Neutrophil (primary cell): ENCODE data around the gene COX4I2.
"Not testable (repeated sequence)": the region's sequence is repeated elsewhere in the genome, so short reads cannot be mapped to it uniquely, and the experiment has no call there.

Experiments used
- H3K27ac ChIP-seq: fragments of 200-600 bp; sonication (generic); 2 replicates; pipeline ENCODE4 v1.5.1; 2016; ENCODE audit warnings: mild to moderate bottlenecking, moderate library complexity
- H3K27me3 ChIP-seq: fragments of 200-600 bp; sonication (generic); 2 replicates; pipeline ENCODE4 v1.6.0; 2016; ENCODE audit warnings: mild to moderate bottlenecking
- H3K36me3 ChIP-seq: fragments of 200-600 bp; sonication (generic); 2 replicates; pipeline ENCODE4 v1.5.1; 2017
- H3K4me1 ChIP-seq, 2 experiments: fragments of 200-600 bp in 1 of 2; sonication (generic) in 1 of 2; 1 replicate in 1 of 2; 2 replicates in 1 of 2; pipeline versions ENCODE4 v1.5.1 to v1.6.1; 2013 to 2016; ENCODE audit warnings: low read depth in 1 of 2, low read length in 1 of 2, mild to moderate bottlenecking in 1 of 2, moderate library complexity in 1 of 2; ENCODE audit not compliant: control insufficient read depth in 1 of 2, insufficient read depth in 1 of 2
- H3K4me3 ChIP-seq, 2 experiments: fragments of 200-600 bp in 1 of 2; sonication (generic) in 1 of 2; 1 replicate in 1 of 2; 2 replicates in 1 of 2; pipeline ENCODE4 v1.5.1; 2013 to 2016; ENCODE audit warnings: low read depth in 1 of 2, low read length in 1 of 2, mild to moderate bottlenecking in 1 of 2, moderate library complexity in 1 of 2
- H3K9me3 ChIP-seq: fragments of 200-600 bp; sonication (generic); 2 replicates; pipeline ENCODE4 v1.5.1; 2016
- CTCF ChIP-seq: fragments of 200-600 bp; sonication (generic); IDR thresholded peaks from 2 replicates; pipeline ENCODE4 v1.5.1; 2016; ENCODE audit warnings: antibody characterized with exemption

COX4I2 gene

GRCh38 chr20:31605902-31606803, 31.6 kb upstream of the COX4I2 start:
- TF ChIP-seq CTCF: no peak
- Histone ChIP-seq H3K27me3 (peaks cover 45% of the 10 kb centered on the region), H3K4me1 (peaks cover 68 to 71% of the 10 kb centered on the region in 2 experiments), H3K36me3 (no peaks in the 10 kb centered on the region), H3K4me3 (peak overlapping the region; percentile 78 to 84), H3K9me3 (no peaks in the 10 kb centered on the region), H3K27ac (no peak overlapping the region)

- H3K4me1 ChIP-seq: peaks cover 77 to 79% of the 10 kb centered on the region in 2 experiments
- no peak for TF ChIP-seq CTCF
- H3K4me3 ChIP-seq: no peak overlapping the region
- no peaks in the 10 kb centered on the region for H3K9me3 ChIP-seq
- no peak overlapping the region for H3K27ac ChIP-seq
- H3K27me3 ChIP-seq: peaks cover 45% of the 10 kb centered on the region
- H3K36me3 ChIP-seq: no peaks in the 10 kb centered on the region
These were observed 30.7 kb upstream of the COX4I2 start for GRCh38 chr20:31606804-31607639.

- H3K27ac ChIP-seq: no peak overlapping the region
- H3K4me3 ChIP-seq: no peak overlapping the region
- H3K9me3 ChIP-seq: no peaks in the 10 kb centered on the region
- H3K4me1 ChIP-seq: peaks cover 81 to 83% of the 10 kb centered on the region in 2 experiments
- peaks cover 45% of the 10 kb centered on the region for H3K27me3 ChIP-seq
- no peaks in the 10 kb centered on the region for H3K36me3 ChIP-seq
- no peak for TF ChIP-seq CTCF
These were observed 30.0 kb upstream of the COX4I2 start for GRCh38 chr20:31607640-31608250.

- Histone ChIP-seq H3K27me3 (peaks cover 45% of the 10 kb centered on the region), H3K27ac (no peak overlapping the region), H3K36me3 (no peaks in the 10 kb centered on the region), H3K4me3 (peak overlapping the region; percentile 27 to 51), H3K4me1 (peaks cover 78 to 79% of the 10 kb centered on the region in 2 experiments), H3K9me3 (no peaks in the 10 kb centered on the region)
- no peak for TF ChIP-seq CTCF
These were observed 29.3 kb upstream of the COX4I2 start for GRCh38 chr20:31608251-31608945.

GRCh38 chr20:31612271-31612640, 25.5 kb upstream of the COX4I2 start:
- Histone ChIP-seq H3K4me1 (peaks cover 56 to 66% of the 10 kb centered on the region in 2 experiments), H3K27ac (peak overlapping the region; percentile 20), H3K4me3 (peak overlapping the region in 1 of 2 experiments; percentile 41), H3K27me3 (peaks cover 16% of the 10 kb centered on the region)
- not testable (repeated sequence) for H3K9me3 ChIP-seq, H3K36me3 ChIP-seq
